Eye (tissue), 1 donor: ENCODE measurements around the gene FGF14.
"Not testable (repeated sequence)": the region's sequence is repeated elsewhere in the genome, so short reads cannot be mapped to it uniquely, and the experiment has no call there.

Experiments
- DNase-seq: peaks from one replicate; pipeline ENCODE4 v3.0.0-alpha.2; 2015

Gene FGF14

GRCh38 chr13:102190930-102191329 is 210.9 kb downstream of the FGF14 start:
- no peak for DNase-seq

GRCh38 chr13:102187313-102187712 is 214.5 kb downstream of the FGF14 start:
- DNase-seq = no peak

- DNase-seq = no peak
Measured at GRCh38 chr13:102185375-102185984, 216.4 kb downstream of the FGF14 start.

- no peak for DNase-seq
Measured at GRCh38 chr13:102183509-102184182, 218.2 kb downstream of the FGF14 start.

GRCh38 chr13:102182170-102182569 is 219.7 kb downstream of the FGF14 start:
- no peak for DNase-seq

GRCh38 chr13:102177431-102177830 is 224.4 kb downstream of the FGF14 start:
- no peak for DNase-seq

- no peak for DNase-seq
Measured at GRCh38 chr13:102176846-102177245, 225.0 kb downstream of the FGF14 start.

- no peak for DNase-seq
Measured at GRCh38 chr13:102172406-102172805, 229.4 kb downstream of the FGF14 start.

- DNase-seq = no peak
Measured at GRCh38 chr13:102170305-102170704, 231.5 kb downstream of the FGF14 start.

- DNase-seq = no peak
Measured at GRCh38 chr13:102169471-102170015, 232.3 kb downstream of the FGF14 start.

GRCh38 chr13:102152790-102153189 is 249.1 kb downstream of the FGF14 start:
- no peak for DNase-seq

- DNase-seq = no peak
Measured at GRCh38 chr13:102147353-102147752, 254.5 kb downstream of the FGF14 start.

GRCh38 chr13:102145750-102146149 is 256.1 kb downstream of the FGF14 start:
- no peak for DNase-seq

GRCh38 chr13:102142473-102142826 is 259.4 kb downstream of the FGF14 start:
- no peak for DNase-seq

- peak; percentile 50 for DNase-seq
Measured at GRCh38 chr13:102141625-102142472, 260.0 kb downstream of the FGF14 start.

GRCh38 chr13:102139626-102140025 is 262.2 kb downstream of the FGF14 start:
- no peak for DNase-seq

- no peak for DNase-seq
Measured at GRCh38 chr13:102138635-102139190, 263.1 kb downstream of the FGF14 start.

GRCh38 chr13:102137904-102138303 is 263.9 kb downstream of the FGF14 start:
- not testable (repeated sequence) for DNase-seq

GRCh38 chr13:102136735-102137296 is 265.0 kb downstream of the FGF14 start:
- no peak for DNase-seq

- no peak for DNase-seq
Measured at GRCh38 chr13:102132777-102133295, 269.0 kb downstream of the FGF14 start.

GRCh38 chr13:102131246-102131645 is 270.6 kb downstream of the FGF14 start:
- no peak for DNase-seq

GRCh38 chr13:102128216-102128810 is 273.5 kb downstream of the FGF14 start:
- DNase-seq = peak; percentile 61
